HepG2 (cell line): ENCODE measurements around the gene MYH7B. TPM values are rescaled to one million over a fixed set of nuclear protein-coding genes. Genes with fewer than 3 reads are reported as not detected.

Experiments used
- ATAC-seq: fragments of 200-7000 bp; cut with Tn5 transposase; 3 replicates; pipeline ENCODE4 v1.9.1; 2020; ENCODE audit warnings: mild to moderate bottlenecking, moderate library complexity
- BruUV-seq: library from RNA; stranded (reverse); fragments of 400-500 nt; replicated peaks from 2 replicates; lab custom pipeline; 2021; lab: Mats Ljungman, UMichigan
- CTCF ChIA-PET: fragments of 300-600 bp; formaldehyde crosslinking; extraction: SDS; loops from one replicate; lab custom pipeline; 2021; ENCODE audit warnings: low total read pairs, inconsistent platforms, low intra/inter-chr PET ratio; lab: Yijun Ruan, JAX
- POLR2A ChIA-PET: fragments of 350-600 bp; sonication (Branson Sonifier 250); formaldehyde crosslinking; loops from one replicate; lab custom pipeline; 2020; ENCODE audit warnings: antibody characterized with exemption, inconsistent platforms; lab: Yijun Ruan, JAX
- DNase-seq: peaks from one replicate; pipeline ENCODE4 v3.0.0-alpha.2; 2015; ENCODE audit warnings: low spot score
- FAIRE-seq: peaks from 3 replicates; lab custom pipeline; 2011; peaks lifted over from hg19 to GRCh38; lab: Jason Lieb, UNC
- H2AFZ ChIP-seq: one replicate; pipeline ENCODE4 v1.6.1; 2011; ENCODE audit warnings: low read length, inconsistent platforms
- H3K27ac ChIP-seq: fragments of 300-600 bp; 3 replicates; pipeline ENCODE4 v1.8.0; 2011; ENCODE audit warnings: mixed run types, mild to moderate bottlenecking, mixed read lengths, low read length, inconsistent platforms; ENCODE audit not compliant: insufficient read depth; ENCODE audit errors: extremely low read length
- H3K27me3 ChIP-seq, 2 experiments: fragments of 200-600 bp in 1 of 2; 2 replicates in 1 of 2; 3 replicates in 1 of 2; pipeline versions ENCODE4 v1.6.0 to v1.8.0; 2011; ENCODE audit warnings: low read length in 2 of 2, mild to moderate bottlenecking in 2 of 2, moderate library complexity in 2 of 2, inconsistent platforms in 1 of 2; ENCODE audit not compliant: insufficient read depth in 2 of 2, control insufficient read depth in 1 of 2
- H3K36me3 ChIP-seq, 2 experiments: fragments of 200-600 bp in 1 of 2; replicated peaks in 1 of 2; 2 replicates in 1 of 2; 3 replicates in 1 of 2; pipeline versions ENCODE4 v1.5.1 to v1.8.0; 2011; ENCODE audit warnings: low read length in 2 of 2, inconsistent platforms in 1 of 2; ENCODE audit not compliant: insufficient read depth in 2 of 2, control insufficient read depth in 1 of 2
- H3K4me1 ChIP-seq: 2 replicates; pipeline ENCODE4 v1.5.1; 2012; ENCODE audit warnings: low read length, inconsistent platforms; ENCODE audit not compliant: insufficient read depth
- H3K4me2 ChIP-seq: 2 replicates; pipeline ENCODE4 v1.6.0; 2011; ENCODE audit warnings: low read depth, low read length, inconsistent platforms
- H3K4me3 ChIP-seq, 3 experiments: fragments of 200-600 bp in 1 of 3; sonication (generic), shearing (Covaris generic) in 1 of 3; replicated peaks in 1 of 3; 2 replicates each; pipeline ENCODE4 v1.5.1; 2011 to 2016; ENCODE audit warnings: low read length in 3 of 3, inconsistent platforms in 2 of 3, low read depth in 2 of 3, mild to moderate bottlenecking in 2 of 3, control low read depth in 1 of 3, mixed read lengths in 1 of 3; ENCODE audit not compliant: insufficient read depth in 1 of 3
- H3K79me2 ChIP-seq: one replicate; pipeline ENCODE4 v1.6.1; 2011; ENCODE audit warnings: low read length, inconsistent platforms; ENCODE audit not compliant: insufficient read depth
- H3K9ac ChIP-seq: 2 replicates; pipeline ENCODE4 v1.6.0; 2011; ENCODE audit warnings: mild to moderate bottlenecking, low read depth, low read length, inconsistent platforms; ENCODE audit not compliant: insufficient read depth
- H3K9me3 ChIP-seq: 2 replicates; pipeline ENCODE4 v1.5.1; 2012; ENCODE audit warnings: mild to moderate bottlenecking, low read length
- H4K20me1 ChIP-seq: 2 replicates; pipeline ENCODE4 v1.6.0; 2011; ENCODE audit warnings: inconsistent platforms, mild to moderate bottlenecking, low read length, moderate library complexity; ENCODE audit not compliant: insufficient read depth
- AGO2 ChIP-seq: fragments of 200-400 bp; formaldehyde crosslinking; optimal IDR thresholded peaks from 2 replicates; pipeline ENCODE3; 2017; ENCODE audit warnings: mild to moderate bottlenecking, low read depth, low read length, moderate library complexity
- CEBPB ChIP-seq: IDR thresholded peaks from 2 replicates; pipeline ENCODE4 v1.6.1; 2011; ENCODE audit warnings: low read depth, low read length, improper control_type of control experiment, borderline replicate concordance
- DZIP1 ChIP-seq: sonication (generic); formaldehyde crosslinking; IDR thresholded peaks from 2 replicates; pipeline ENCODE4 v1.5.0; 2020; ENCODE audit warnings: mild to moderate bottlenecking, missing genetic modification reagents
- HNRNPLL ChIP-seq: fragments of 200-400 bp; formaldehyde crosslinking; IDR thresholded peaks from 2 replicates; pipeline ENCODE4 v1.6.1; 2017; ENCODE audit warnings: mild to moderate bottlenecking, low read depth, low read length; ENCODE audit not compliant: poor library complexity, severe bottlenecking
- PHF5A ChIP-seq: IDR thresholded peaks from one replicate; pipeline ENCODE4 v1.6.1; 2018; ENCODE audit warnings: low read depth, missing genetic modification reagents; ENCODE audit not compliant: unreplicated experiment
- RBM22 ChIP-seq: fragments of 200-400 bp; formaldehyde crosslinking; optimal IDR thresholded peaks from 2 replicates; pipeline ENCODE3; 2017; ENCODE audit warnings: mild to moderate bottlenecking, low read length, moderate library complexity
- SMYD3 ChIP-seq: sonication (generic); formaldehyde crosslinking; IDR thresholded peaks from 2 replicates; pipeline ENCODE4 v1.8.1; 2023; ENCODE audit warnings: mild to moderate bottlenecking, missing genetic modification reagents
- SRSF1 ChIP-seq: fragments of 200-400 bp; formaldehyde crosslinking; optimal IDR thresholded peaks from 2 replicates; pipeline ENCODE3; 2017; ENCODE audit warnings: mild to moderate bottlenecking, low read depth, low read length, moderate library complexity
- TEAD3 ChIP-seq: optimal IDR thresholded peaks from 2 replicates; pipeline ENCODE3; 2016; ENCODE audit warnings: borderline replicate concordance
- TERF1 ChIP-seq: sonication (generic); formaldehyde crosslinking; IDR thresholded peaks from 2 replicates; pipeline ENCODE4 v1.8.0; 2022; ENCODE audit warnings: mild to moderate bottlenecking, missing genetic modification reagents, moderate library complexity
- ZNF232 ChIP-seq: sonication (generic); formaldehyde crosslinking; IDR thresholded peaks from 2 replicates; pipeline ENCODE4 v1.4.0; 2020; ENCODE audit warnings: missing genetic modification reagents, borderline replicate concordance
- ZNF34 ChIP-seq: sonication (generic); formaldehyde crosslinking; IDR thresholded peaks from 2 replicates; pipeline ENCODE4 v1.4.0; 2020; ENCODE audit warnings: mild to moderate bottlenecking, missing genetic modification reagents, borderline replicate concordance
- ZNF512 ChIP-seq: sonication (generic); formaldehyde crosslinking; IDR thresholded peaks from 2 replicates; pipeline ENCODE4 v1.4.0; 2020; ENCODE audit warnings: mild to moderate bottlenecking, missing genetic modification reagents
- ZNF552 ChIP-seq: sonication (generic); formaldehyde crosslinking; IDR thresholded peaks from 2 replicates; pipeline ENCODE4 v1.9.0; 2022; ENCODE audit warnings: missing genetic modification reagents, mild to moderate bottlenecking, borderline replicate concordance
- ZNF724P ChIP-seq: sonication (generic); formaldehyde crosslinking; IDR thresholded peaks from 2 replicates; pipeline ENCODE4 v1.8.0; 2022; ENCODE audit warnings: missing genetic modification reagents, borderline replicate concordance
- WGBS: methylation state at CpG from one replicate; pipeline ENCODE4 v1.1.6; 2017; ENCODE audit warnings: low lambda C conversion rate; 5-methylcytosine and 5-hydroxymethylcytosine counted together
- in situ Hi-C: cut with HindIII; loops from 2 replicates; pipeline ENCODE4 v1.10.0; 2017; ENCODE audit warnings: low pct_unique_long_range_greater_than_20kb; ENCODE audit not compliant: extremely low pct_ligation_motif_present
- intact Hi-C: fragments of 100-400 bp; cut with micrococcal nuclease; formaldehyde crosslinking; loops from one replicate; pipeline ENCODE4 v1.10.0; 2022; ENCODE audit not compliant: unreplicated experiment
- polyA plus RNA-seq, 8 experiments: library from polyadenylated mRNA; depleted of rRNA in 3 of 8; stranded (reverse) in 7 of 8; unstranded in 1 of 8; fragments of >200 nt; fragmentation: Illumina TruSeq in 4 of 8; extraction: Trizol in 4 of 8; gene quantifications; 2 replicates each; pipeline versions ENCODE4 v1.2.1 to v1.2.3, GENCODE V29; 2011 to 2016; ENCODE audit warnings: low read depth in 4 of 8, missing spikeins in 1 of 8, mixed read lengths in 1 of 8; ENCODE audit not compliant: insufficient read depth in 1 of 8
- total RNA-seq, 5 experiments: library from RNA; depleted of rRNA; stranded (reverse); fragments of >200 nt; fragmentation: Illumina TruSeq; extraction: Trizol; gene quantifications; 2 replicates each; pipeline ENCODE4 v1.2.3, GENCODE V29; 2016; ENCODE audit warnings: low read depth in 1 of 5

The MYH7B gene
- total and polyA plus RNA-seq, 2 of the 13 experiments (the other 11 are each of a cell fraction or from before 2014, with no cell fraction given), result 0.05 to 0.20 TPM

GRCh38 chr20:35000922-35001595 is 45.4 kb downstream of the MYH7B start:
- Histone ChIP-seq H4K20me1 (no peaks in the 10 kb centered on the region; the same call in 1 of the 2 replicates), H3K27ac (no peak overlapping the region), H3K79me2 (no peaks in the 10 kb centered on the region), H3K9me3 (no peaks in the 10 kb centered on the region), H3K36me3 (peaks cover 62 to 73% of the 10 kb centered on the region in 2 experiments), H3K4me3 (no peak overlapping the region), H2AFZ (no peak overlapping the region), H3K4me2 (no peak overlapping the region), H3K27me3 (no peaks in the 10 kb centered on the region), H3K4me1 (peaks cover 11% of the 10 kb centered on the region), H3K9ac (no peak overlapping the region)
- ATAC-seq (no peak), DNase-seq (no peak), FAIRE-seq (no peak)
- BruUV-seq, result no TSS peak
- CTCF ChIA-PET, result no interaction called here
- POLR2A ChIA-PET, result interaction anchor here (1.1 to 1.8 kb wide), 1 partner anchor 46 kb away, joined by 3 to 5 read pairs; the partner anchor contains the start of genes GSS and MYH7B
- intact Hi-C loops, result no loop called here
- 96% methylated on average over 28 of the region's 28 CpGs for WGBS
- in situ Hi-C loops, result no loop called here
- TF ChIP-seq TERF1, result 0 out of 2 replicates have a peak, but pooled peaks have one; percentile 24
- 0 out of 2 replicates have a peak, but pooled peaks have one; percentile 30 for TF ChIP-seq DZIP1
- TF ChIP-seq ZNF552 (CRISPR knock-in tag), result peak; percentile 33; the same call in 1 of the 2 replicates
- TF ChIP-seq AGO2, result peak; percentile 40
- no peak for TF ChIP-seq PHF5A (CRISPR knock-in tag)
- TF ChIP-seq ZNF724P, result no peak
- peak; percentile 53 for TF ChIP-seq SRSF1
- no peak for TF ChIP-seq SMYD3 (CRISPR knock-in tag)
- TF ChIP-seq TEAD3, result peak; percentile 33
- TF ChIP-seq ZNF512 (CRISPR knock-in tag), result no peak
- TF ChIP-seq HNRNPLL, result peak; percentile 22
- TF ChIP-seq RBM22, result peak; percentile 20
- no peak for TF ChIP-seq ZNF34 (CRISPR knock-in tag)
- 0 out of 2 replicates have a peak, but pooled peaks have one; percentile 3 for TF ChIP-seq ZNF232 (CRISPR knock-in tag)
- TF ChIP-seq CEBPB, result no peak
